Measurements from ENCODE around the gene P2RX1.

Gene P2RX1

GRCh38 chr17:3943240-3943891 is 27.1 kb upstream of the P2RX1 start:
- H3K4me3 ChIP-seq (ENCODE audit: insufficient read depth, low read length, poor library complexity, severe bottlenecking): no peak overlapping the region
- no peak overlapping the region for H3K27ac ChIP-seq (ENCODE audit: low read depth, low read length)
- H3K36me3 ChIP-seq (ENCODE audit: low read length): peaks cover 5% of the 10 kb centered on the region; the same call in 1 of the 2 replicates
- H3K9ac ChIP-seq (ENCODE audit: low read length): no peak overlapping the region
- H3F3A ChIP-seq (ENCODE audit: insufficient read depth): no peaks in the 10 kb centered on the region
- no peaks in the 10 kb centered on the region for H4K20me1 ChIP-seq (ENCODE audit: low read depth, low read length)
- H3K27me3 ChIP-seq (ENCODE audit: low read length): no peaks in the 10 kb centered on the region
- no peak overlapping the region for H3K4me2 ChIP-seq (ENCODE audit: low read depth, low read length, poor library complexity, severe bottlenecking)
- H3K9me2 ChIP-seq (replicated peaks; ENCODE audit: insufficient read depth, low read length): no peaks in the 10 kb centered on the region
- peaks cover 6% of the 10 kb centered on the region; the same call in 1 of the 2 replicates for H3K79me2 ChIP-seq (ENCODE audit: insufficient read depth, low read length)
- H2AFZ ChIP-seq (ENCODE audit: low read depth, low read length, severe bottlenecking): no peak overlapping the region
- TF ChIP-seq, protein P1, sequence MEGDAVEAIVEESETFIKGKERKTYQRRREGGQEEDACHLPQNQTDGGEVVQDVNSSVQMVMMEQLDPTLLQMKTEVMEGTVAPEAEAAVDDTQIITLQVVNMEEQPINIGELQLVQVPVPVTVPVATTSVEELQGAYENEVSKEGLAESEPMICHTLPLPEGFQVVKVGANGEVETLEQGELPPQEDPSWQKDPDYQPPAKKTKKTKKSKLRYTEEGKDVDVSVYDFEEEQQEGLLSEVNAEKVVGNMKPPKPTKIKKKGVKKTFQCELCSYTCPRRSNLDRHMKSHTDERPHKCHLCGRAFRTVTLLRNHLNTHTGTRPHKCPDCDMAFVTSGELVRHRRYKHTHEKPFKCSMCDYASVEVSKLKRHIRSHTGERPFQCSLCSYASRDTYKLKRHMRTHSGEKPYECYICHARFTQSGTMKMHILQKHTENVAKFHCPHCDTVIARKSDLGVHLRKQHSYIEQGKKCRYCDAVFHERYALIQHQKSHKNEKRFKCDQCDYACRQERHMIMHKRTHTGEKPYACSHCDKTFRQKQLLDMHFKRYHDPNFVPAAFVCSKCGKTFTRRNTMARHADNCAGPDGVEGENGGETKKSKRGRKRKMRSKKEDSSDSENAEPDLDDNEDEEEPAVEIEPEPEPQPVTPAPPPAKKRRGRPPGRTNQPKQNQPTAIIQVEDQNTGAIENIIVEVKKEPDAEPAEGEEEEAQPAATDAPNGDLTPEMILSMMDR (IDR thresholded peaks at IDR 0.05; ENCODE audit: insufficient read depth, low read length, poor library complexity, severe bottlenecking): no peak
- no peak for TF ChIP-seq EZH2phosphoT487 (conservative IDR thresholded peaks at IDR 0.05; ENCODE audit: low read length)
- no peaks in the 10 kb centered on the region for H3K9me3 ChIP-seq (ENCODE audit: insufficient read depth, low read length)

- no peak overlapping the region for H2AFZ ChIP-seq (ENCODE audit: low read depth, low read length, severe bottlenecking)
- TF ChIP-seq EZH2phosphoT487 (conservative IDR thresholded peaks at IDR 0.05; ENCODE audit: low read length): no peak
- H4K20me1 ChIP-seq (ENCODE audit: low read depth, low read length): no peaks in the 10 kb centered on the region
- no peaks in the 10 kb centered on the region for H3K9me2 ChIP-seq (replicated peaks; ENCODE audit: insufficient read depth, low read length)
- H3K27ac ChIP-seq (ENCODE audit: low read depth, low read length): no peak overlapping the region
- H3K9me3 ChIP-seq (ENCODE audit: insufficient read depth, low read length): no peaks in the 10 kb centered on the region
- H3K36me3 ChIP-seq (ENCODE audit: low read length): no peaks in the 10 kb centered on the region
- H3F3A ChIP-seq (ENCODE audit: insufficient read depth): no peaks in the 10 kb centered on the region
- peaks cover 6% of the 10 kb centered on the region; the same call in 1 of the 2 replicates for H3K79me2 ChIP-seq (ENCODE audit: insufficient read depth, low read length)
- no peak overlapping the region for H3K4me2 ChIP-seq (ENCODE audit: low read depth, low read length, poor library complexity, severe bottlenecking)
- no peaks in the 10 kb centered on the region for H3K27me3 ChIP-seq (ENCODE audit: low read length)
- H3K9ac ChIP-seq (ENCODE audit: low read length): no peak overlapping the region
- H3K4me3 ChIP-seq (ENCODE audit: insufficient read depth, low read length, poor library complexity, severe bottlenecking): no peak overlapping the region
Measured at GRCh38 chr17:3940965-3941698, 24.9 kb upstream of the P2RX1 start.

DNA sequence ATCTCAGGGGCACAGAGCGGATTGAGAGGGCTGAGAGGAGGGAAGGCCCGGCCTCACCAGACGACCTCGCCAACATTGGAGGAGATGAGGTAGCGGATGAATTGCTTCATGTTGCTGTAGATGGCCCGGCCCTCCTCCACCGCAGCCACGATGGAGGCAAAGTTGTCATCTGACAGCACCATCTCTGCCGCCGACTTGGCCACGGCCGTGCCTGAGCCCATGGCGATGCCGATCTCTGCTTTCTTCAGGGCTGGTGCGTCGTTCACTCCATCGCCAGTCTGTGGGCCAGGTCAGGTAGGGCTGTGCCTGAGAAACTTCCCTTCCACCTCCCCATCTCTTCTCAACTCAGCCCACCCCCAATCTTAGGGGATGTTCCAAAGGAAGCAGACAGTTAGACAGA is 21.1 kb upstream of the P2RX1 start:
- no peaks in the 10 kb centered on the region for H4K20me1 ChIP-seq (ENCODE audit: low read depth, low read length)
- no peaks in the 10 kb centered on the region for H3K9me3 ChIP-seq (ENCODE audit: insufficient read depth, low read length)
- H3K9ac ChIP-seq (ENCODE audit: low read length): no peak overlapping the region
- no peak overlapping the region for H3K27ac ChIP-seq (ENCODE audit: low read depth, low read length)
- H3K36me3 ChIP-seq (ENCODE audit: low read length): peaks cover 4% of the 10 kb centered on the region; the same call in 1 of the 2 replicates
- H3K4me2 ChIP-seq (ENCODE audit: low read depth, low read length, poor library complexity, severe bottlenecking): no peak overlapping the region
- no peak overlapping the region for H2AFZ ChIP-seq (ENCODE audit: low read depth, low read length, severe bottlenecking)
- TF ChIP-seq, protein P1 (IDR thresholded peaks at IDR 0.05; ENCODE audit: insufficient read depth, low read length, poor library complexity, severe bottlenecking): no peak
- TF ChIP-seq EZH2phosphoT487 (conservative IDR thresholded peaks at IDR 0.05; ENCODE audit: low read length): no peak
- no peaks in the 10 kb centered on the region for H3K9me2 ChIP-seq (replicated peaks; ENCODE audit: insufficient read depth, low read length)
- H3K27me3 ChIP-seq (ENCODE audit: low read length): no peaks in the 10 kb centered on the region
- no peak overlapping the region for H3K4me3 ChIP-seq (ENCODE audit: insufficient read depth, low read length, poor library complexity, severe bottlenecking)
- no peaks in the 10 kb centered on the region for H3K79me2 ChIP-seq (ENCODE audit: insufficient read depth, low read length)
- H3F3A ChIP-seq (ENCODE audit: insufficient read depth): no peaks in the 10 kb centered on the region
